Measurements from ENCODE around the gene ITSN2.

Gene ITSN2

GRCh38 chr2:24332791-24333540 lies 27.4 kb downstream of the ITSN2 start:
- no peak for DNase-seq

GRCh38 chr2:24330161-24330560 lies 30.2 kb downstream of the ITSN2 start:
- DNase-seq = no peak

GRCh38 chr2:24329700-24330099 lies 30.6 kb downstream of the ITSN2 start:
- no peak for DNase-seq

- no peak for DNase-seq
Measured at GRCh38 chr2:24328010-24328409, 32.3 kb downstream of the ITSN2 start.

GRCh38 chr2:24317491-24317920 lies 42.8 kb downstream of the ITSN2 start:
- peak; percentile 52 for DNase-seq

- DNase-seq = peak; percentile 81
Measured at GRCh38 chr2:24315669-24316068, 44.7 kb downstream of the ITSN2 start.

GRCh38 chr2:24313744-24314632 lies 46.3 kb downstream of the ITSN2 start:
- peak; percentile 66 for DNase-seq

- DNase-seq = no peak
Measured at GRCh38 chr2:24307961-24308360, 52.4 kb downstream of the ITSN2 start.

- DNase-seq = no peak
Measured at GRCh38 chr2:24304631-24305030, 55.7 kb downstream of the ITSN2 start.

- no peak for DNase-seq
Measured at GRCh38 chr2:24304098-24304497, 56.2 kb downstream of the ITSN2 start.

- DNase-seq = no peak
Measured at GRCh38 chr2:24301599-24301998, 58.7 kb downstream of the ITSN2 start.

- no peak for DNase-seq
Measured at GRCh38 chr2:24297663-24298062, 62.7 kb downstream of the ITSN2 start.

- DNase-seq = peak; percentile 18
Measured at GRCh38 chr2:24287171-24287570, 73.2 kb downstream of the ITSN2 start.

GRCh38 chr2:24285484-24286152 lies 74.7 kb downstream of the ITSN2 start:
- DNase-seq = no peak

GRCh38 chr2:24280645-24281044 lies 79.7 kb downstream of the ITSN2 start:
- DNase-seq = no peak

- no peak for DNase-seq
Measured at GRCh38 chr2:24280161-24280560, 80.2 kb downstream of the ITSN2 start.

GRCh38 chr2:24276349-24276899 lies 83.9 kb downstream of the ITSN2 start:
- DNase-seq = no peak

- DNase-seq = no peak
Measured at GRCh38 chr2:24274809-24275208, 85.5 kb downstream of the ITSN2 start.

GRCh38 chr2:24273598-24273997 lies 86.7 kb downstream of the ITSN2 start:
- no peak for DNase-seq

GRCh38 chr2:24272907-24273306 lies 87.4 kb downstream of the ITSN2 start:
- no peak for DNase-seq

GRCh38 chr2:24272161-24272802 lies 88.1 kb downstream of the ITSN2 start:
- DNase-seq = no peak

- peak; percentile 26 for DNase-seq
Measured at GRCh38 chr2:24269265-24269664, 91.1 kb downstream of the ITSN2 start.

- no peak for DNase-seq
Measured at GRCh38 chr2:24265212-24265611, 95.1 kb downstream of the ITSN2 start.

Measured in activated CD4-positive, alpha-beta T cell treated with anti-CD3 and anti-CD28 coated beads, Interleukin-2, amount 50 U/mL, for 16 hours (primary cell).